IMR-90 (cell line): ENCODE data around the gene ZNF77. TPM values are rescaled to one million over a fixed set of nuclear protein-coding genes. Genes with fewer than 3 reads are reported as not detected.

Experiments used
- ATAC-seq: fragments of 200-7000 bp; cut with Tn5 transposase; 2 replicates; pipeline ENCODE4 v1.9.1; 2020; ENCODE audit warnings: low read depth, mild to moderate bottlenecking, moderate library complexity
- BruUV-seq: library from RNA; stranded (reverse); fragments of 400-500 nt; replicated peaks from 2 replicates; lab custom pipeline; 2021; lab: Mats Ljungman, UMichigan
- CTCF ChIA-PET: fragments of 300-600 bp; formaldehyde crosslinking; extraction: SDS; loops from one replicate; lab custom pipeline; 2021; ENCODE audit warnings: antibody characterized with exemption; lab: Yijun Ruan, JAX
- POLR2A ChIA-PET: fragments of 300-600 bp; sonication (Branson Sonifier 250); formaldehyde crosslinking; loops from one replicate; lab custom pipeline; 2022; ENCODE audit warnings: antibody characterized with exemption; ENCODE audit not compliant: unreplicated experiment; lab: Charles Lee
- DNase-seq: peaks from one replicate; pipeline ENCODE4 v3.0.0; 2013
- H2AFZ ChIP-seq: replicated peaks from 2 replicates; pipeline ENCODE3; 2013; ENCODE audit warnings: low read length, mild to moderate bottlenecking; ENCODE audit not compliant: poor library complexity
- H2AK5ac ChIP-seq: 2 replicates; pipeline ENCODE4 v1.6.1; 2013; ENCODE audit warnings: low read depth, low read length, inconsistent platforms
- H2AK9ac ChIP-seq: replicated peaks from 2 replicates; pipeline ENCODE3; 2013; ENCODE audit warnings: mild to moderate bottlenecking, low read depth, low read length, moderate library complexity; ENCODE audit not compliant: poor library complexity
- H2BK120ac ChIP-seq: 2 replicates; pipeline ENCODE4 v1.6.1; 2013; ENCODE audit warnings: low read depth, low read length, inconsistent platforms
- H2BK15ac ChIP-seq: 3 replicates; pipeline ENCODE4 v1.6.1; 2013; ENCODE audit warnings: low read depth, low read length, inconsistent platforms
- H2BK20ac ChIP-seq: 2 replicates; pipeline ENCODE4 v1.6.1; 2013; ENCODE audit warnings: low read depth, mild to moderate bottlenecking, inconsistent platforms, low read length, moderate library complexity
- H2BK5ac ChIP-seq: 2 replicates; pipeline ENCODE4 v1.6.1; 2013; ENCODE audit warnings: mild to moderate bottlenecking, low read depth, low read length, inconsistent platforms; ENCODE audit not compliant: poor library complexity, severe bottlenecking
- H3K14ac ChIP-seq: replicated peaks from 2 replicates; pipeline ENCODE4 v1.6.1; 2013; ENCODE audit warnings: low read depth, low read length, inconsistent platforms
- H3K18ac ChIP-seq: 2 replicates; pipeline ENCODE4 v1.6.1; 2013; ENCODE audit warnings: low read depth, low read length, control low read depth
- H3K23ac ChIP-seq: 2 replicates; pipeline ENCODE4 v1.6.1; 2013; ENCODE audit warnings: low read depth, low read length, inconsistent platforms
- H3K27ac ChIP-seq: 2 replicates; pipeline ENCODE4 v1.5.1; 2013; ENCODE audit warnings: mild to moderate bottlenecking, control low read depth, low read length; ENCODE audit not compliant: insufficient read depth
- H3K27me3 ChIP-seq: 2 replicates; pipeline ENCODE4 v1.6.1; 2013; ENCODE audit warnings: low read length; ENCODE audit not compliant: control insufficient read depth, insufficient read depth
- H3K36me3 ChIP-seq: 2 replicates; pipeline ENCODE4 v1.6.1; 2013; ENCODE audit warnings: low read length, mixed read lengths; ENCODE audit not compliant: control insufficient read depth, insufficient read depth
- H3K4ac ChIP-seq: 2 replicates; pipeline ENCODE4 v1.6.1; 2013; ENCODE audit warnings: low read depth, low read length, inconsistent platforms
- H3K4me1 ChIP-seq: 2 replicates; pipeline ENCODE4 v1.6.1; 2013; ENCODE audit warnings: low read length, mixed read lengths; ENCODE audit not compliant: control insufficient read depth, insufficient read depth
- H3K4me2 ChIP-seq: 2 replicates; pipeline ENCODE4 v1.6.1; 2013; ENCODE audit warnings: low read depth, mild to moderate bottlenecking, control low read depth, low read length, moderate library complexity
- H3K4me3 ChIP-seq: 2 replicates; pipeline ENCODE4 v1.5.1; 2013; ENCODE audit warnings: low read depth, mild to moderate bottlenecking, control low read depth, low read length, moderate library complexity; ENCODE audit not compliant: insufficient read depth
- H3K56ac ChIP-seq: 2 replicates; pipeline ENCODE4 v1.6.1; 2013; ENCODE audit warnings: low read length, inconsistent platforms; ENCODE audit not compliant: insufficient read depth; ENCODE audit errors: extremely low read depth
- H3K79me1 ChIP-seq, 2 experiments: 2 replicates each; pipeline ENCODE4 v1.6.1; 2013; ENCODE audit warnings: low read length in 2 of 2, inconsistent platforms in 1 of 2, low read depth in 1 of 2
- H3K9ac ChIP-seq: 2 replicates; pipeline ENCODE4 v1.6.1; 2013; ENCODE audit warnings: low read depth, low read length, control low read depth
- H3K9me1 ChIP-seq: 2 replicates; pipeline ENCODE4 v1.6.1; 2013; ENCODE audit warnings: low read length, inconsistent platforms; ENCODE audit not compliant: insufficient read depth
- H3K9me3 ChIP-seq: 2 replicates; pipeline ENCODE4 v1.6.1; 2013; ENCODE audit warnings: low read length; ENCODE audit not compliant: control insufficient read depth, insufficient read depth
- H4K20me1 ChIP-seq: 2 replicates; pipeline ENCODE4 v1.6.1; 2013; ENCODE audit warnings: low read length, inconsistent platforms; ENCODE audit not compliant: insufficient read depth
- H4K5ac ChIP-seq: 2 replicates; pipeline ENCODE4 v1.6.1; 2013; ENCODE audit warnings: mild to moderate bottlenecking, low read depth, low read length, control low read depth
- H4K8ac ChIP-seq, 2 experiments: 2 replicates each; pipeline ENCODE4 v1.6.1; 2013; ENCODE audit warnings: low read depth in 2 of 2, low read length in 2 of 2, control low read depth in 1 of 2, inconsistent platforms in 1 of 2
- H4K91ac ChIP-seq: 2 replicates; pipeline ENCODE4 v1.6.1; 2013; ENCODE audit warnings: low read depth, low read length, inconsistent platforms; ENCODE audit not compliant: insufficient read depth
- BHLHE40 ChIP-seq: fragments of 150-350 bp; IDR thresholded peaks from 2 replicates; pipeline ENCODE4 v1.6.1; 2016; ENCODE audit warnings: mild to moderate bottlenecking, low read depth, low read length
- CEBPB ChIP-seq: IDR thresholded peaks from 2 replicates; pipeline ENCODE4 v1.6.1; 2012; ENCODE audit warnings: low read depth, low read length, improper control_type of control experiment
- CHD1 ChIP-seq: IDR thresholded peaks from 2 replicates; pipeline ENCODE4 v1.6.1; 2012; ENCODE audit warnings: low read depth, low read length, improper control_type of control experiment
- ELK1 ChIP-seq: fragments of 150-350 bp; IDR thresholded peaks from 2 replicates; pipeline ENCODE4 v1.6.1; 2016; ENCODE audit warnings: low read depth, mild to moderate bottlenecking, low read length, moderate library complexity, borderline replicate concordance
- MAZ ChIP-seq: IDR thresholded peaks from 2 replicates; pipeline ENCODE4 v1.6.1; 2012; ENCODE audit warnings: low read depth, mild to moderate bottlenecking, low read length, improper control_type of control experiment, moderate library complexity, borderline replicate concordance
- MXI1 ChIP-seq: IDR thresholded peaks from 2 replicates; pipeline ENCODE4 v1.6.1; 2012; ENCODE audit warnings: low read depth, mild to moderate bottlenecking, low read length, moderate library complexity, borderline replicate concordance
- POLR2A ChIP-seq: IDR thresholded peaks from 2 replicates; pipeline ENCODE4 v1.6.1; 2012; ENCODE audit warnings: mild to moderate bottlenecking, low read depth, low read length
- RCOR1 ChIP-seq: IDR thresholded peaks from 2 replicates; pipeline ENCODE4 v1.6.1; 2012; ENCODE audit warnings: mild to moderate bottlenecking, low read length, improper control_type of control experiment; ENCODE audit not compliant: insufficient replicate concordance
- SMC3 ChIP-seq: fragments of 150-350 bp; IDR thresholded peaks from 2 replicates; pipeline ENCODE4 v1.6.1; 2016; ENCODE audit warnings: low read depth, mild to moderate bottlenecking, antibody characterized with exemption, low read length, moderate library complexity
- WGBS, 2 experiments: methylation state at CpG; one replicate each; pipeline versions ENCODE4 v1.1.5 to v1.1.7; 2013; ENCODE audit warnings: missing lambda C conversion rate in 2 of 2; ENCODE audit not compliant: insufficient read length in 1 of 2; ENCODE audit errors: extremely low coverage in 2 of 2; 5-methylcytosine and 5-hydroxymethylcytosine counted together
- dilution Hi-C: fragments of 300-500 bp; cut with HindIII; formaldehyde crosslinking; loops from one replicate; pipeline ENCODE4 v1.14.3; 2018; ENCODE audit warnings: low sequenced_read_pairs; ENCODE audit not compliant: unreplicated experiment
- in situ Hi-C: fragments of 300-500 bp; cut with MboI; formaldehyde crosslinking; loops from 3 replicates; pipeline ENCODE4 v1.14.3; 2019; ENCODE audit warnings: low sequenced_read_pairs, inconsistent platforms, mixed read lengths
- intact Hi-C: fragments of 100-400 bp; cut with micrococcal nuclease; formaldehyde crosslinking; loops from 2 replicates; pipeline ENCODE4 v1.10.0; 2022
- polyA plus RNA-seq, 3 experiments: library from polyadenylated mRNA; depleted of rRNA; stranded (reverse); fragments of >200 nt; gene quantifications; 2 replicates each; pipeline ENCODE4 v1.2.3, GENCODE V29; 2012; ENCODE audit warnings: low replicate concordance in 1 of 3
- total RNA-seq: library from RNA; depleted of rRNA; stranded (reverse); fragments of >200 nt; gene quantifications from 2 replicates; pipeline ENCODE4 v1.2.3, GENCODE V29; 2012

Gene ZNF77
- total and polyA plus RNA-seq, 2 of the 4 experiments (the other 2 are of a cell fraction) = 3.6 to 6.5 TPM

- in situ Hi-C loops = no loop called here
- H3K4ac ChIP-seq = no peak overlapping the region
- CTCF ChIA-PET = no interaction called here
These were observed 32.5 kb downstream of the ZNF77 start for GRCh38 chr19:2912306-2912705.

More at GRCh38 chr19:2912306-2912705, 32.5 kb downstream of the ZNF77 start:
- no peak overlapping the region for H3K9ac ChIP-seq
- no peak overlapping the region for H2BK5ac ChIP-seq
- peaks cover 6% of the 10 kb centered on the region for H3K36me3 ChIP-seq
- no peak overlapping the region for H3K56ac ChIP-seq
- POLR2A ChIA-PET = no interaction called here
- no peaks in the 10 kb centered on the region for H4K20me1 ChIP-seq
- intact Hi-C loops = no loop called here
- H3K27me3 ChIP-seq = no peaks in the 10 kb centered on the region
- dilution Hi-C loops = no loop called here
- H3K4me2 ChIP-seq = no peak overlapping the region
- H3K9me1 ChIP-seq = no peaks in the 10 kb centered on the region
- no peak overlapping the region for H3K18ac ChIP-seq
- no CpG with 5 or more reads among the region's 5 CpGs for WGBS, 2 experiments
- DNase-seq (no peak), ATAC-seq (no peak)
- H2AK5ac ChIP-seq = no peak overlapping the region
- no peak overlapping the region for H2BK120ac ChIP-seq
- no peak overlapping the region for H3K4me3 ChIP-seq
- H3K4me1 ChIP-seq = no peaks in the 10 kb centered on the region; the same call in 1 of the 2 replicates
- H2BK20ac ChIP-seq = no peak overlapping the region
- BruUV-seq = no TSS peak
- no peak overlapping the region for H2AK9ac ChIP-seq
- no peak overlapping the region for H4K5ac ChIP-seq
- peaks cover 0 to 22% of the 10 kb centered on the region in 2 experiments; a peak in 2 of 4 replicates for H3K79me1 ChIP-seq
- TF ChIP-seq SMC3 (no peak), CHD1 (no peak), MAZ (no peak), ELK1 (no peak), RCOR1 (no peak), MXI1 (no peak), CEBPB (no peak), BHLHE40 (no peak), POLR2A (no peak)
- H2BK15ac ChIP-seq = no peak overlapping the region
- no peak overlapping the region for H3K14ac ChIP-seq
- no peak overlapping the region for H4K91ac ChIP-seq
- no peak overlapping the region for H2AFZ ChIP-seq
- H3K9me3 ChIP-seq = peaks cover 17% of the 10 kb centered on the region
- H3K27ac ChIP-seq = no peak overlapping the region
- H4K8ac ChIP-seq = no peak overlapping the region
- H3K23ac ChIP-seq = no peak overlapping the region
